GM18499 (cell line): ENCODE measurements around the gene NEUROD2.
"Not testable (repeated sequence)": the region's sequence is repeated elsewhere in the genome, so short reads cannot be mapped to it uniquely, and the experiment has no call there.

Experiments used
- ATAC-seq: cut with Tn5 transposase; IDR thresholded peaks from one replicate; pipeline ENCODE4 v1.9.1; 2021; ENCODE audit warnings: moderate number of reproducible peaks; ENCODE audit not compliant: insufficient read depth, unreplicated experiment

NEUROD2 gene

GRCh38 chr17:39591958-39592954 is 15.5 kb downstream of the NEUROD2 start:
- no peak for ATAC-seq

- not testable (repeated sequence) for ATAC-seq
Observed at GRCh38 chr17:39590180-39590579, 17.5 kb downstream of the NEUROD2 start.

GRCh38 chr17:39582658-39583057 is 25.1 kb downstream of the NEUROD2 start:
- ATAC-seq, result no peak

GRCh38 chr17:39581759-39582085 is 26.0 kb downstream of the NEUROD2 start:
- no peak for ATAC-seq

GRCh38 chr17:39581071-39581758 is 26.5 kb downstream of the NEUROD2 start:
- no peak for ATAC-seq

- ATAC-seq, result no peak
Observed at GRCh38 chr17:39580082-39580468, 27.6 kb downstream of the NEUROD2 start.

- ATAC-seq, result no peak
Observed at GRCh38 chr17:39579318-39580081, 28.2 kb downstream of the NEUROD2 start.

- no peak for ATAC-seq
Observed at GRCh38 chr17:39578272-39578671, 29.4 kb downstream of the NEUROD2 start.

GRCh38 chr17:39576187-39576586 is 31.5 kb downstream of the NEUROD2 start:
- no peak for ATAC-seq

- ATAC-seq, result no peak
Observed at GRCh38 chr17:39573447-39574298, 34.0 kb downstream of the NEUROD2 start.

GRCh38 chr17:39572121-39572520 is 35.6 kb downstream of the NEUROD2 start:
- ATAC-seq, result no peak

- no peak for ATAC-seq
Observed at GRCh38 chr17:39569126-39569525, 38.6 kb downstream of the NEUROD2 start.

- no peak for ATAC-seq
Observed at GRCh38 chr17:39568702-39569101, 39.0 kb downstream of the NEUROD2 start.

GRCh38 chr17:39566094-39566850 is 41.4 kb downstream of the NEUROD2 start:
- ATAC-seq, result no peak

GRCh38 chr17:39564211-39564848 is 43.4 kb downstream of the NEUROD2 start:
- ATAC-seq, result no peak

GRCh38 chr17:39563476-39563875 is 44.2 kb downstream of the NEUROD2 start:
- ATAC-seq, result no peak

- ATAC-seq, result no peak
Observed at GRCh38 chr17:39562976-39563375, 44.7 kb downstream of the NEUROD2 start.

- no peak for ATAC-seq
Observed at GRCh38 chr17:39562395-39562794, 45.3 kb downstream of the NEUROD2 start.

GRCh38 chr17:39556423-39556822 is 51.3 kb downstream of the NEUROD2 start:
- no peak for ATAC-seq
